ENCODE results near the gene CCT6A.
"Not testable (repeated sequence)": the region's sequence is repeated elsewhere in the genome, so short reads cannot be mapped to it uniquely, and the experiment has no call there.

The CCT6A gene

DNA sequence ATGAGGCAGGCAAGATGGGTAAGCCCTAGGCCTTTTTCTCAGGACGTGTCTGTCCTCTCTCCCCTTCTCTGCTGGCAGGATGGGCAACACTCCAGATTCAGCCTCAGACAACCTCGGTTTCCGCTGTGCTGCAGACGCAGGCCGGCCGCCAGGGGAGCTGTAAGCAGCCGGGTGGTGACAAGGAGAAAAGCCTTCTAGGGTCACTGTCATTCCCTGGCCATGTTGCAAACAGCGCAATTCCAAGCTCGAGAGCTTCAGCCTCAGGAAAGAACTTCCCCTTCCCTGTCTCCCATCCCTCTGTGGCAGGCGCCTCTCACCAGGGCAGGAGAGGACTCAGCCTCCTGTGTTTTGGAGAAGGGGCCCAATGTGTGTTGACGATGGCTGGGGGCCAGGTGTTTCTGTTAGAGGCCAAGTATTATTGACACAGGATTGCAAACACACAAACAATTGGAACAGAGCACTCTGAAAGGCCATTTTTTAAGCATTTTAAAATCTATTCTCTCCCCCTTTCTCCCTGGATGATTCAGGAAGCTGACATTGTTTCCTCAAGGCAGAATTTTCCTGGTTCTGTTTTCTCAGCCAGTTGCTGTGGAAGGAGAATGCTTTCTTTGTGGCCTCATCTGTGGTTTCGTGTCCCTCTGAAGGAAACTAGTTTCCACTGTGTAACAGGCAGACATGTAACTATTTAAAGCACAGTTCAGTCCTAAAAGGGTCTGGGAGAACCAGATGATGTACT lies 28.1 kb downstream of the CCT6A start:
- DNase-seq (ENCODE audit: insufficient read length, low spot score) (no peak), FAIRE-seq (no peak)
- TF ChIP-seq SPI1 (IDR thresholded peaks at IDR 0.05; ENCODE audit: low read depth, low read length), result no peak
- TF ChIP-seq TAF1 (IDR thresholded peaks at IDR 0.05; ENCODE audit: low read depth, low read length), result no peak
- TF ChIP-seq POLR2AphosphoS5 (IDR thresholded peaks at IDR 0.05; ENCODE audit: low read depth, low read length), result no peak
- TF ChIP-seq PAX5 (IDR thresholded peaks at IDR 0.05; ENCODE audit: insufficient read depth, low read length, severe bottlenecking), result no peak
- no peak for TF ChIP-seq POU2F2 (IDR thresholded peaks at IDR 0.05; ENCODE audit: low read depth, low read length)
- TF ChIP-seq POLR2A (IDR thresholded peaks at IDR 0.05; ENCODE audit: low read depth, low read length), result no peak

DNA sequence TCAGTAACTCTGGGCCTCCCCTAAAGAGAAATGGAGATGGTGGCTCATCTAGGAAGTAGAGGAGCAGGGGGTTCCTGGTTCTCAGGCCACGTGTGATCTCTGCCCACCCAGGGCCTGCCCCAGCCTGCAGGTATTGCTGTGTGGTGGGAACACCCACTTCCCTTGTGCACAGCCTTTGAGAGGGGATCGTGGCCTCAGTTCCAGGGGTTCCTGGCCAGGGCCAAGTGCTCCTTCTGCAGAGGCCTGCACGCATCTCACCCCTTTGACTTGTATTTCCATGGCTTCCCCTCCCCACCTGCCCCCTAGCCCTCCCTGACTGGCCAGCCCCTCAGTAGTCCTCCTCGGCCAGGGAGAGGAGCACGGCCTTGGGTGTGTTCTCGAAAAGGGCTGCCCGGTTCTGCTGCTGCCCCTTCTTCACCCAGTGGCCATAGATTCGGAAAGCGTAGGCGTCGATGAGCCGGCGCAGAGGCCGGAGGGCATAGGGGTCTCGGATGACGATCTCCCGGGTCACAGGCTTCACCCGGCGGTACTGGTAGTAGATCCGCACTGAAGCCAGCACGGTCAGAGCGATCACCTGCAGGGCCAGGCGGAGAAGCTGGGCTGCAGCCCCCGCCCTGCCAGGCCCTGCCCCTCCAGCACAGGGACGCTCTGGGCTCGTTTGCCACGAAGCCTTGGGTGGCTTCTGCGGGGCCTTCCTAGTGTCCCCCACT lies 29.3 kb downstream of the CCT6A start:
- not testable (repeated sequence) for DNase-seq (ENCODE audit: insufficient read length, low spot score); FAIRE-seq

GRCh38 chr7:56081626-56082340 lies 30.2 kb downstream of the CCT6A start:
- TF ChIP-seq POU2F2 (IDR thresholded peaks at IDR 0.05; ENCODE audit: low read depth, low read length) (no peak), TAF1 (IDR thresholded peaks at IDR 0.05; ENCODE audit: low read depth, low read length) (no peak), POLR2A (IDR thresholded peaks at IDR 0.05; ENCODE audit: low read depth, low read length) (no peak), SPI1 (IDR thresholded peaks at IDR 0.05; ENCODE audit: low read depth, low read length) (no peak), POLR2AphosphoS5 (IDR thresholded peaks at IDR 0.05; ENCODE audit: low read depth, low read length) (no peak), PAX5 (IDR thresholded peaks at IDR 0.05; ENCODE audit: insufficient read depth, low read length, severe bottlenecking) (no peak)
- FAIRE-seq, result no peak
- no peak for DNase-seq (ENCODE audit: insufficient read length, low spot score)

DNA sequence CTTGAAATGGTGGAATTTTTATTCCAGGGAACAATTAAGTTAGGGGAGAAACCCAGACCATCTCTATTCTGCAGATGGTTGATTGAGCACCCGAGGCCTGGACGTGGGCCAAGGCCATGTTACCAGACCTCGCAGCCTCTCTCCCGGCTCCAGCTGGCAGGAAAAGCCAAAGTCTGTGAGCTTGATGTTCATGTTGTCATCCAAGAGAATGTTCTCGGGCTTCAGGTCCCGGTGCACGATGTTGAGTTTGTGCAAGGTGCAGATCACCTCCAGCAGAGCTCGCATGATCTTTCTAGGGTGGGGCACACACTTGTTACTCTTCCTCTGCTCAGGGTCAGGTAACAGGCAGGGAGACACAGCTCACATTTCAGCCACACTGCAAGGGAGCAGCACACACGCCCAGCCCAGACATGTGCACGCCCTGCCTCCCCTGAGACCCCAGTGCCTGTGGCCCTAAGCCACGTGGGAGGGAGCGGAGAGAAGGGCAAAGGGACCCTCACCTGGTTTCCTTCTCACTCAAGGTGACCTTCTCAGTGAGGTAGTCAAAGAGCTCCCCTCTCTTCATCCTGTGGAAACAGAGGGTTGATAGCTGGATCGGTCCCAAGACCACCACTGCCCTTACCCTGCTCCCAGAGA lies 31.7 kb downstream of the CCT6A start:
- TF ChIP-seq SPI1 (IDR thresholded peaks at IDR 0.05; ENCODE audit: low read depth, low read length) (no peak), TAF1 (IDR thresholded peaks at IDR 0.05; ENCODE audit: low read depth, low read length) (no peak), PAX5 (IDR thresholded peaks at IDR 0.05; ENCODE audit: insufficient read depth, low read length, severe bottlenecking) (no peak), POLR2AphosphoS5 (IDR thresholded peaks at IDR 0.05; ENCODE audit: low read depth, low read length) (no peak), POLR2A (IDR thresholded peaks at IDR 0.05; ENCODE audit: low read depth, low read length) (no peak), POU2F2 (IDR thresholded peaks at IDR 0.05; ENCODE audit: low read depth, low read length) (no peak)
- FAIRE-seq, result no peak
- no peak for DNase-seq (ENCODE audit: insufficient read length, low spot score)

- FAIRE-seq, result no peak
Observed at GRCh38 chr7:56086761-56087160, 35.2 kb downstream of the CCT6A start.

DNA sequence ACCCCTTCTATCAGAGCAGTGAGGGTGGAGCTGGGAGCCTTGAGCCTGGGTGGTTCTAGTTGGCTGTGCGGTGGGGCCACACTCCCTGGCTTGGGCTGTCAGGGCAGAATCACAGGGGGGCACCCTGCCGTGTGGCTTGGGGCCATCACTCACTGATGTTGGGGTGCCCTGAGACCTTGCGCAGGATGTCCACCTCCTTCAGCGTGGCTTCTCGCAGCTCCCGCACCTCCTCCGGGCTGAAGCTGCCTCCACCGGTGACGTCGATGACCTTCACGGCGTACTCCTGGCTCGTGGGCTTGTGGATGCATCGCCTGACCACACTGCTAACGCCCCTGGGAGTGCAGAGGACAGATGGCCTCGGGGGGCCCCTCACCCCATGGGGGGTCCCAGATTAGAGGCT lies 35.9 kb downstream of the CCT6A start:
- TF ChIP-seq POLR2AphosphoS5 (IDR thresholded peaks at IDR 0.05; ENCODE audit: low read depth, low read length), result no peak
- no peak for TF ChIP-seq POLR2A (IDR thresholded peaks at IDR 0.05; ENCODE audit: low read depth, low read length)
- no peak for TF ChIP-seq TAF1 (IDR thresholded peaks at IDR 0.05; ENCODE audit: low read depth, low read length)
- no peak for FAIRE-seq
- DNase-seq (ENCODE audit: insufficient read length, low spot score), result no peak

More at GRCh38 chr7:56086761-56087160, 35.2 kb downstream of the CCT6A start:
- no peak for DNase-seq (ENCODE audit: insufficient read length, low spot score)
- TF ChIP-seq POLR2A (IDR thresholded peaks at IDR 0.05; ENCODE audit: low read depth, low read length) (no peak), PAX5 (IDR thresholded peaks at IDR 0.05; ENCODE audit: insufficient read depth, low read length, severe bottlenecking) (no peak), SPI1 (IDR thresholded peaks at IDR 0.05; ENCODE audit: low read depth, low read length) (no peak), POLR2AphosphoS5 (IDR thresholded peaks at IDR 0.05; ENCODE audit: low read depth, low read length) (no peak), TAF1 (IDR thresholded peaks at IDR 0.05; ENCODE audit: low read depth, low read length) (no peak), POU2F2 (IDR thresholded peaks at IDR 0.05; ENCODE audit: low read depth, low read length) (no peak)

DNA sequence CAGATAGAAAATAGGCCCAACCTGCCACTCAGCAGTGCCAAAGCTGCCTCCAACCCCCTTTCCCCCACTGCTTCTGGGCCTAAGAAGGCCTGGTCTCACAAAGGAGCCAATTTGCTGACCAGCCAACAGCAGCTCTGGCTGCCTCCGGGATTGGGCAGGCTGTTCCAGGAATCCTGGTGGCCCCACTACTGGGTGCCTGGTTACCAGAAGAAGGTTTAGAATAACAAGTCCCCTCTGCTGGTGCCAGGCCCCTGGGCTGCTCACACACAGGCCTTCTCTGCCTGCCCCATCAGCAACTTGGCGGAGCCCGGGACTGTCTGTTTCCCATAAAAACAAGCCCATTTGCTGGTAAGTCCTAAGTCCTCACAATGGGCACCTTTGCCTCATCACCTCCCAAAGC lies 40.0 kb downstream of the CCT6A start:
- FAIRE-seq (no peak), DNase-seq (ENCODE audit: insufficient read length, low spot score) (no peak)
- TF ChIP-seq PAX5 (IDR thresholded peaks at IDR 0.05; ENCODE audit: insufficient read depth, low read length, severe bottlenecking) (no peak), POLR2AphosphoS5 (IDR thresholded peaks at IDR 0.05; ENCODE audit: low read depth, low read length) (no peak), POLR2A (IDR thresholded peaks at IDR 0.05; ENCODE audit: low read depth, low read length) (no peak), TAF1 (IDR thresholded peaks at IDR 0.05; ENCODE audit: low read depth, low read length) (no peak), SPI1 (IDR thresholded peaks at IDR 0.05; ENCODE audit: low read depth, low read length) (no peak), POU2F2 (IDR thresholded peaks at IDR 0.05; ENCODE audit: low read depth, low read length) (no peak)

- DNase-seq (ENCODE audit: insufficient read length, low spot score); FAIRE-seq: not testable (repeated sequence)
Observed at GRCh38 chr7:56092388-56092787, 40.8 kb downstream of the CCT6A start.

GRCh38 chr7:56092789-56093531 lies 41.4 kb downstream of the CCT6A start, which contains the start of gene PHKG1:
Gene PHKG1, minus strand, starts transcription at chr7:56092952. Its CDS starts 4,011 bp downstream, at chr7:56088941.
- no peak for DNase-seq (ENCODE audit: insufficient read length, low spot score)
- TF ChIP-seq SPI1 (IDR thresholded peaks at IDR 0.05; ENCODE audit: low read depth, low read length) (no peak), POLR2AphosphoS5 (IDR thresholded peaks at IDR 0.05; ENCODE audit: low read depth, low read length) (no peak), POU2F2 (IDR thresholded peaks at IDR 0.05; ENCODE audit: low read depth, low read length) (no peak), POLR2A (IDR thresholded peaks at IDR 0.05; ENCODE audit: low read depth, low read length) (no peak), TAF1 (IDR thresholded peaks at IDR 0.05; ENCODE audit: low read depth, low read length) (no peak), PAX5 (IDR thresholded peaks at IDR 0.05; ENCODE audit: insufficient read depth, low read length, severe bottlenecking) (no peak)
- no peak for FAIRE-seq

Measured in GM12891 (cell line).